Rectal smooth muscle tissue (tissue), 1 donor: ENCODE measurements around the gene LRRC30.
"Not testable (repeated sequence)": the region's sequence is repeated elsewhere in the genome, so short reads cannot be mapped to it uniquely, and the experiment has no call there.

Source experiments
- H3K27ac ChIP-seq: one replicate; pipeline ENCODE4 v1.7.0; 2013; ENCODE audit warnings: low read depth, low read length, inconsistent platforms
- H3K27me3 ChIP-seq: one replicate; pipeline ENCODE4 v1.7.0; 2013; ENCODE audit warnings: low read length; ENCODE audit not compliant: control insufficient read depth, insufficient read depth
- H3K36me3 ChIP-seq: one replicate; pipeline ENCODE4 v1.7.0; 2013; ENCODE audit warnings: low read length; ENCODE audit not compliant: control insufficient read depth, insufficient read depth
- H3K4me1 ChIP-seq: one replicate; pipeline ENCODE4 v1.7.0; 2013; ENCODE audit warnings: low read length; ENCODE audit not compliant: control insufficient read depth, insufficient read depth
- H3K4me3 ChIP-seq: one replicate; pipeline ENCODE4 v1.7.0; 2013; ENCODE audit warnings: low read length
- H3K9ac ChIP-seq: one replicate; pipeline ENCODE4 v1.7.0; 2013; ENCODE audit warnings: low read length

The LRRC30 gene

DNA sequence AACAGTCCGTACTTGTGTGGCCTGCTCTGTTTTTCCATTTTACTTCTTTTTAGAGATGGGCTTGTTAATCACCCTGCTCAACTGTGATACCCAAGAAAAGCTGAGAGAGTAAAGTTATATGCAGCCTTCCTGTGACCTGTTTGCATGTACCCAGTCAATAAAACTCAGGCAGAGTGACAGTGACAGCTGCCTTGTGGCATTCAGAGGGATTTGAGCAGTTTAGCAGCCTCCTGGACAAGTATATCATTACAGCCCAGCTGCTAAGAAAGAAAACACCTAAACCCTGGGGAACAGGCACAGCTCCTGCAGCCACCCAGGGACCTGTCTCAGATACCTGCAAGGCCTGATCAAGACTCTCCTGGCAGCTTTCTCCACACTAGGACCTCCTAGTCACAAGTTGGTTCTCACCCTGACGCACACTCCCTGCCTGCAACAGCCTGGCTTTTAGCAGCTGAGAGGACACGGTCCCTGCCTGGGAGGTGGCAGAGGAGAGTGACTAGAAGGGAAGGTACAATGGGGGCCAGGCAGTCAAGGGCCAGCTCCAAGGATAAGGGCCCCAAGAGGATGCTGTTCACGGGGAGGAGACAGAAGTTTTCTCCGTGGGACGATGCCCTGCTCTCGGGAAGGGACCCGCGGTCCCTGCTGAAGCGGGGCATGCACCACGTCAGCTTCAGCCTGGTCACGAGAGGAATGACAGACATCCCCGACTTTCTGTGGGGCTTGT is at the start of gene LRRC30:
Gene LRRC30, plus strand, starts transcription at position 464 of the 724 bp plus-strand sequence. Its CDS starts 50 bp downstream, at position 514.
- no peaks in the 10 kb centered on the region for H3K36me3 ChIP-seq
- H3K27me3 ChIP-seq: no peaks in the 10 kb centered on the region
- H3K4me3 ChIP-seq: no peak within 1 kb of the TSS
- H3K9ac ChIP-seq: no peak within 1 kb of the TSS
- H3K27ac ChIP-seq: no peak within 1 kb of the TSS
- no peaks in the 10 kb centered on the region for H3K4me1 ChIP-seq

DNA sequence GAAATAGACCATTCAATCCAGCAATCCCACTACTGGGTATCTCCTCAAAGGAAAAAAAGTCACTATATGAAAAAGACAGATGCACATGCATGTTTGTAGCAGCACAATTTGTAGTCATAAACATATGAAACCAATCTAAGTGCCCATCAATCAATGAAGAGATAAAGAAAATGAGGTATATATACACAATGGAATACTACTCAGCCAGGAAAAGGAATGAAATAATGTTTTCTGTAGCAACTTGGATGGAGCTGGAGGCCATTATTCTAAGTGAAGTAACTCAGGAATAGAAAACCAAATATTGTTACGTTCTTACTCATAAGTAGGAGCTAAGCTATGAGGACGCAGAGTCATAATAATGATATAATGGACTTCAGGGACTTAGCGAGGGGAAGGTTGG is 45.2 kb upstream of the LRRC30 start:
- Histone ChIP-seq H3K27me3 (no peaks in the 10 kb centered on the region), H3K9ac (no peak overlapping the region), H3K4me1 (no peaks in the 10 kb centered on the region), H3K36me3 (no peaks in the 10 kb centered on the region), H3K27ac (no peak overlapping the region), H3K4me3 (no peak overlapping the region)

DNA sequence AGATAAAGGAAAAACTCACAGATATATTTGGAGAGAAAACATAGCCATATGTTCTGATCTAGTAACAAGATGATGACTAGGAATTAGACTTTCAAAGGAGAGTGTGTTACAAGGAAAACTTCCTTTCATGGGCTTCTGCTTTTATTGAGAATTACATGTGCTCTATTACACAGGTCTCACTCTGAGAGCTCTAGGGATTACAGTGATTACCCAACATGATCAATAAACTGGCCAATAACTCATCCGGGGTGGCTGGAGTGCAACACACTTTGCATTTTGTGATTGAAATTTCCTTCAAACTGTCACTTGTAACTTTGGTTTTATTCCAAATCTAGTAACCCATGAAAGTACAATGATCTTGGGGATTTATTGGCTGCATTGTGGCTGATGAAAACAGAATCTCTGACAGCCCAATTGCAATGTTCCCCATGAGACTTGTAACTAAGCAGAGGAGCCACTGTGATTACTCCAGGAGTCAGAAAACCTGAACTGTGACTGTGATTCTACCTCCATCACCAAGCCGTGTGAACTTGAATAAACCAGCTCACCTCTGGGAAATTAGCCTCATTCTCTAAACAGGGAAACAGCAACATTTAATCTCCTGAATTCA is 40.2 kb upstream of the LRRC30 start:
- no peak overlapping the region for H3K4me3 ChIP-seq
- H3K36me3 ChIP-seq: no peaks in the 10 kb centered on the region
- no peak overlapping the region for H3K9ac ChIP-seq
- no peaks in the 10 kb centered on the region for H3K27me3 ChIP-seq
- no peak overlapping the region for H3K27ac ChIP-seq
- no peaks in the 10 kb centered on the region for H3K4me1 ChIP-seq

DNA sequence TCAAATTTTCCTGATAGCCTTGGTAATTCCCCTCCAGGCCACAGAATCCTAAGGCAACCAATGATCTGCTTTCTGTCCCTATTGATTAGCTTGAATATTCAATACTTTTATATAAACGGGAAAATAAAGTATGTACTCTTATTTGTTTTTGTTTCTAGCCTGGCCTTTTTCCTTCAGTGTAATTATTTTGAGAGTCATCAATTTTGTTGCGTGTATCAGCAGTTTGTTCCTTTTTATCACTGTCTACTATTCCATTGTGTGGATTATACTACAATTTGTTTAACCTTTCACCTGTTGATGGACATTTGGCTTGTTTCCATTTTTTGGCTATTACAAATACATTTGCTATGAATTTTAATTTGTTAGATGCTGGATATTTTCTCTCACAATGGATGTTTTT is 39.2 kb upstream of the LRRC30 start:
- Histone ChIP-seq H3K36me3 (no peaks in the 10 kb centered on the region), H3K27ac (no peak overlapping the region), H3K4me1 (no peaks in the 10 kb centered on the region), H3K4me3 (no peak overlapping the region), H3K9ac (no peak overlapping the region), H3K27me3 (no peaks in the 10 kb centered on the region)

DNA sequence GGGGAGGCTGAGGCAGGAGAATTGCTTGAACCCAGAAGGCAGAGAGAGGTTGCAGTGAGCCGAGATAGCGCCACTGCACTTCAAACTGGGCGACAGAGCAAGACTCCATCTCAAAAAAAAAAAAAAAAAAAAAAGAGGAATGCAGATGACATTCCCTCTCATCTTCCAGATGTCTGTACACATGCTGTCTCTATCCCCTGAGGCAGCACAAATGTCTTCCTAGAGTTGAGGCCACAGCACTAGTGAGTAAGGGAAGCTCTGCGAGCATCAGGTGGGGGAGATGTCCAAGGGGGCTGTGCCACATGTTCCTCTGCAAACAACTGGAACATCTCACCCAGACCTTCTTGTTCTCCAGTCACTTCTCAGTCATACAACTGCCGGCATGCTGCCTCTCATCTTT is 35.6 kb upstream of the LRRC30 start:
- Histone ChIP-seq H3K36me3 (no peaks in the 10 kb centered on the region), H3K4me1 (no peaks in the 10 kb centered on the region), H3K27me3 (no peaks in the 10 kb centered on the region), H3K27ac (no peak overlapping the region), H3K4me3 (no peak overlapping the region), H3K9ac (no peak overlapping the region)

DNA sequence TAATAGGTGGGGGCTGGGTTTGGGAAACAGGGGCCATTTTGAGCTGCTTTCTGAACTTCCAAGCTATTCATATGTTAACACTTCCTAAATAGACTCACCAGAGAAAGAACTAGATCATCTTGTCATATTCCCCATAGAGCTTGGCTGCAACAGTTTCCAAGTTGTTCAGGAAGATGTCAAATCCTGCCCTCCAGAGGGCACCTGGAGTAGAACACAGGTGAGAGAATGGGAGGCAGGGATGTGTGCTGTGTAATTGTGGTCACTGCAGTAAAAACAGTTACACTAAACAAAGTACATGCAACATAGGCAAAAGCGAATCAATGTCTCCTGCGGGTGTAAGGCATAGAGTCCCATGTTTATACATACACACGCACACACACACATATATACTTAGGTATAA is 34.5 kb upstream of the LRRC30 start:
- Histone ChIP-seq H3K27ac (no peak overlapping the region), H3K36me3 (no peaks in the 10 kb centered on the region), H3K27me3 (no peaks in the 10 kb centered on the region), H3K9ac (no peak overlapping the region), H3K4me1 (no peaks in the 10 kb centered on the region), H3K4me3 (no peak overlapping the region)

DNA sequence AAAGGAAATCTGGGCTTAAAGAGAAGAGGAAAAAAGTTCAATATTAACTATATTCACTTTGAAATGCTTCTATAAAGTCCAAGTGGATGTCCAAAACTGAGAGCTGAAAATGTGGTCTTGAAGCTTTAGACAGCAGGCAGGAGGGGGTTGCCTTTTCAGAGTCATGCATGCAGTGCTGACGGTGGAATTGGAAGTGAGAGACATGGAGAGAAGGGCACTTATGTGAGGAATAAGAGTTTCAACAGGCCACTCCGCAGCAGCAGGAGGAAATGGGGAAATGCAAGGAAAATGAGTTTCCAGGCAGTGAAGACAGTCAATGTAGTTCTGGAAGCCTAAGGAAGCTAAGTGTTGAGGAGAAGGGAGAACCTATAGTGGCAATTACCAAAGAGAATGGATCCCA is 33.0 kb upstream of the LRRC30 start:
- Histone ChIP-seq H3K27me3 (no peaks in the 10 kb centered on the region), H3K27ac (no peak overlapping the region), H3K4me1 (no peaks in the 10 kb centered on the region), H3K9ac (no peak overlapping the region), H3K4me3 (no peak overlapping the region), H3K36me3 (no peaks in the 10 kb centered on the region)

DNA sequence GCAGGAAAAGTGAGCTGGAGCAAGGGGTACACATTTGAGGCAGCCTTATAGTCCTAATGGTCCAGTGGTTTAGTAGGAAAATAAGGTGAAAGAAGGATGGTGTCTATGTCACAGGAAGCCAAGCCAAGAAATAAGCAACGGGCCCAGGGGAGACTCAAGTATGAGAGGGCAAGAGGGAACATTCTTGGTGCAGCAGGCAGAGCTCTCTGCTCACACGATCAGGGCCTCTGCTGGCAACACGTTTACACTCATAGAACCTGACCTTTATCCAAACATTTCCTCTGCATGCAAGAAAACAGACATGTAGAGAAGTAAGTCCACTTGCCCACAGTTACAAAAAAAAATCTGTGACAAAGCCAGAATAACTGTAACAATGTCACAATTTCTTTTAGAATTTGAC is 32.6 kb upstream of the LRRC30 start:
- H3K4me1 ChIP-seq: no peaks in the 10 kb centered on the region
- no peak overlapping the region for H3K27ac ChIP-seq

DNA sequence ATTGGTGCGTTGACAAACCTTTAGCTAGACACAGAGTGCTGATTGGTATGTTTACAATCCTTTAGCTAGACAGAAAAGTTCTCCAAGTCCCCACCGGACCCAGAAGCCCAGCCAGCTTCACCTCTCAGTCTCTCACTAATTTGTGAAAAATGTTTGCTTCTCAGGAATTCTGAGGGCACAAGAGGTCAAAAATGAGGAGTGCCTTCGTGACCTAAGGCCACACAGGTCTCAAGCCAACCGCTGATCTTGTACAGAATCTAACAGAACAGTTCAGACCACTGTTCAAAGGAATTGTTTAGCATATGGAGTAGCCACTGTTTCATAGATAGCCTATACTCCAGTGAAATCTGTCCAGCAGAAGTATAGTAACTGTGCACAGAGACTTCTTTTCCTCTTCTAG is 29.8 kb upstream of the LRRC30 start:
- Histone ChIP-seq H3K36me3 (no peaks in the 10 kb centered on the region), H3K27me3 (no peaks in the 10 kb centered on the region), H3K9ac (no peak overlapping the region), H3K4me1 (peaks cover 6% of the 10 kb centered on the region), H3K27ac (no peak overlapping the region), H3K4me3 (no peak overlapping the region)

More for the DNA sequence above, 32.6 kb upstream of the LRRC30 start:
- H3K27me3 ChIP-seq: no peaks in the 10 kb centered on the region
- no peaks in the 10 kb centered on the region for H3K36me3 ChIP-seq
- no peak overlapping the region for H3K9ac ChIP-seq
- no peak overlapping the region for H3K4me3 ChIP-seq

DNA sequence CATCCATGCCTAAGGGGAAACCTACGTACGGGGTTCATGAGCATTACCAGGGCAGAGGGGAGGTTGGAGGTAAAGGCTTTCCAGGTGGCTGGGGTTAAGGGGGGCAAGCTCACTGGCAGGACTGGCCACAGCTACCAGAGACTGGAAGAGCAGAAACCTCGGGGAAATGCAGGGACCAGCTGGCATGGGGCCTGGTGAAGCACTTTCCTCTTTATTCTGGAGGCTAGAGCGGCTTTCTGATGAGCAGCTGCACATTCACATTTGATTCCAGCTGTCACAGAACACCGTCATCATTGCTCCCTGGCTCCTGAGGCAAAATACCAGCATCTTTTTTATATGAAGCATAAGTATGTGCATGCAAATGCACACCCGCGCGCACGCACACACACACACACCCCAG is 28.7 kb upstream of the LRRC30 start:
- Histone ChIP-seq H3K4me1 (peaks cover 8% of the 10 kb centered on the region), H3K36me3 (no peaks in the 10 kb centered on the region), H3K4me3 (no peak overlapping the region), H3K9ac (no peak overlapping the region), H3K27me3 (no peaks in the 10 kb centered on the region), H3K27ac (no peak overlapping the region)

DNA sequence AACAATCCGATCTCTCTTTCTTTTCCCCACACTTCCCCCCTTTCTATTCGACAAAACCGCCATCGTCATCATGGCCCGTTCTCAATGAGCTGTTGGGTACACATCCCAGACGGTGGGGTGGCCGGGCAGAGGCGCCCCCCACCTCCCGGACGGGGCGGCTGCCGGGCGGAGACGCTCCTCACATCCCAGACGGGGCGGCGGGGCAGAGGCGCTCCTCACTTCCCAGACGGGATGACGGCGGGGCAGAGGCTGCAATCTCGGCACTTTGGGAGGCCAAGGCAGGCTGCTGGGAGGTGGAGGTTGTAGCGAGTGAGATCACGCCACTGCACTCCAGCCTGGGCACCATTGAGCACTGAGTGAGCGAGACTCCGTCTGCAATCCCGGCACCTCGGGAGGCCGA is 27.3 kb upstream of the LRRC30 start:
- not testable (repeated sequence) for H3K27me3 ChIP-seq, H3K4me3 ChIP-seq, H3K27ac ChIP-seq, H3K36me3 ChIP-seq, H3K9ac ChIP-seq
- H3K4me1 ChIP-seq: peaks cover 11% of the 10 kb centered on the region

DNA sequence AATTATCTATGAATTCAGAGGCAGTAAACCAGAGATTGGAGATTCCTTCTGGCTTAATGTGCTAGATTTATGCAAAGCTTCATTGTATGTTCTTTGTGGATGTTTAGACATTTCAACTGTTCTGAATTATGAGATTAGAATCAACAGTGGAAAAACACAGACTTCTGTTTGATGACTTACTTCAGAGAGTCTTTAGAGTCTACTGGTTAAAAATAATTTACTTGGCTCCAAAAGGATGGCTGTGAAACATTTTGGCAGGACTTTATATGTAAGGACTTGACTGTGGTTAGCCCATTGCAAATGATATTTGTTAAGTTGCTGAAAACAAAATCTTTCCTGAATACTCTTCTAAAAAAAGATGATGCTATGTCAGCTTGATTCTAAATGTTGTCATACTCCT is 25.5 kb upstream of the LRRC30 start:
- Histone ChIP-seq H3K4me3 (no peak overlapping the region), H3K36me3 (no peaks in the 10 kb centered on the region), H3K9ac (no peak overlapping the region), H3K27ac (no peak overlapping the region), H3K4me1 (peaks cover 11% of the 10 kb centered on the region), H3K27me3 (no peaks in the 10 kb centered on the region)

DNA sequence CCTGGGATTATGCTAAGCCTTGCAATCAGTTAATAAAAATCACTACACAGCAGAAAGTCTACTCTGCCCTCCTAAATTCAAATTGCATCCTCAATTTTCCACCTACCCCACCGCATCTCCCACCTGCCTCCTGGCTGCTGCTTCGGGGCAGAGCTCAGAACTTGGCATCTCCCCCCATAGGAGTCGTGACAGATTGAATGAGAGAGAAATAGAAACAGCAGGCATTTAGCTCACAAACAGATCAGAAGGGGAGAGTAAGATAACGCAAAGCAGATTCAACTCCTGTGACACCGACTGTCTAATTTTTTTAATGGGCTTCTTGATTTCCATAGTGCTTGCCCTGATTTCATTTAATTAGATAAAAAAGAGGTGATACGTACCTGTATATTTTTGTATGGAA is 24.7 kb upstream of the LRRC30 start:
- H3K4me1 ChIP-seq: peaks cover 11% of the 10 kb centered on the region
- no peaks in the 10 kb centered on the region for H3K36me3 ChIP-seq
- no peak overlapping the region for H3K27ac ChIP-seq
- no peak overlapping the region for H3K9ac ChIP-seq
- H3K4me3 ChIP-seq: no peak overlapping the region
- H3K27me3 ChIP-seq: no peaks in the 10 kb centered on the region
